ENCODE measurements around the gene ZMIZ2.

Gene ZMIZ2

DNA sequence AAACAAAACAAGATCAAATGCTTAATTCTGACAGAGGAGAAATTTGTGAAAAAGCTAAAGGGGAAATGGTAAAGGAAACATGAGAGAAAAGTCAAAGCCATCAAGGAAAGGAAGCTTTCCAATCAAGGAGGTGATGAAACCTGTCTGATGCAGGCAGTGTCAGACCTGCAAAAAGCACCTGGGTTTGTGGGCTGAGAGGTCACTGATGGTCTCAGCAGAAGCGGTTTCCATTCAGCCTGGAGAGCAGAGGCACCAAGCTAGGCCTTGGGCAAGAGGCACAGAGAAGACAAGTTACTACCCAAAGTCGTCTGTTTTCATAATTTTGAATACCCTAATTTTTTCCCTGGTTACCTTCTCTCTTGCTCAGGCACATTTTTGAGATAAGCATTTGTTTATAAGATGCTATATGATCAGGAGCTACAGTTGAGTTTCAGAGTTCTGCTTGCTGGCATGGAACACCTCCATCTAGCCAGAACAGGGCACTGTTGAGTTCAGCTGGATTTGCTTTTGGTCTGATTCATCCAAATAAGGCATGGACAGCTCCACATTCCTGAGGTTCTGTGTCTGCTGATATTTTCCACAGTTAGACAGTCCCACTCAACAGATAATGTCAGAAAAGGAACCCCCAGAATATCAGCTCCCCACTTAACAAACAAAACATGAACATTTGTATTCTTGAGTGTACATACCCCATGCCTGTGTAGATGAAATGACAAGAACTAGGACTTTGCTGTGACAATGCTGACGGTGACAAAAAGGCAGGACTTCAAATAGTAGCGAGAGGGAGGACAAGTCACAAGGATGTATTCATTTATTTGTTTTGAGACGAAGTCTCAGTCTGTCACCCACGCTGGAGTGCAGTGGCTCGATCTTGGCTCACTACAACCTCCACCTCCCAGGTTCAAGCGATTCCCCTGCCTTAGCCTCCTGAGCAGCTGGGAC, 42.9 kb downstream of the ZMIZ2 start:
- no peak overlapping the region for H3K27ac ChIP-seq (ENCODE audit: low read length)
- H3K9me3 ChIP-seq (ENCODE audit: insufficient read depth, low read length) = no peaks in the 10 kb centered on the region
- TF ChIP-seq, protein P1, sequence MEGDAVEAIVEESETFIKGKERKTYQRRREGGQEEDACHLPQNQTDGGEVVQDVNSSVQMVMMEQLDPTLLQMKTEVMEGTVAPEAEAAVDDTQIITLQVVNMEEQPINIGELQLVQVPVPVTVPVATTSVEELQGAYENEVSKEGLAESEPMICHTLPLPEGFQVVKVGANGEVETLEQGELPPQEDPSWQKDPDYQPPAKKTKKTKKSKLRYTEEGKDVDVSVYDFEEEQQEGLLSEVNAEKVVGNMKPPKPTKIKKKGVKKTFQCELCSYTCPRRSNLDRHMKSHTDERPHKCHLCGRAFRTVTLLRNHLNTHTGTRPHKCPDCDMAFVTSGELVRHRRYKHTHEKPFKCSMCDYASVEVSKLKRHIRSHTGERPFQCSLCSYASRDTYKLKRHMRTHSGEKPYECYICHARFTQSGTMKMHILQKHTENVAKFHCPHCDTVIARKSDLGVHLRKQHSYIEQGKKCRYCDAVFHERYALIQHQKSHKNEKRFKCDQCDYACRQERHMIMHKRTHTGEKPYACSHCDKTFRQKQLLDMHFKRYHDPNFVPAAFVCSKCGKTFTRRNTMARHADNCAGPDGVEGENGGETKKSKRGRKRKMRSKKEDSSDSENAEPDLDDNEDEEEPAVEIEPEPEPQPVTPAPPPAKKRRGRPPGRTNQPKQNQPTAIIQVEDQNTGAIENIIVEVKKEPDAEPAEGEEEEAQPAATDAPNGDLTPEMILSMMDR (IDR thresholded peaks at IDR 0.05; ENCODE audit: low read depth, low read length) = no peak
- TF ChIP-seq EZH2phosphoT487 (IDR thresholded peaks at IDR 0.05; ENCODE audit: low read depth) = no peak
- no peaks in the 10 kb centered on the region for H3K27me3 ChIP-seq (ENCODE audit: low read depth, low read length)
- H2AFZ ChIP-seq (ENCODE audit: low read depth, low read length) = no peak overlapping the region
- peaks cover 13% of the 10 kb centered on the region for H3K79me2 ChIP-seq (ENCODE audit: low read length)
- peaks cover 3% of the 10 kb centered on the region; the same call in 1 of the 2 replicates for H3K4me1 ChIP-seq (ENCODE audit: low read length)
- no peaks in the 10 kb centered on the region for H3K36me3 ChIP-seq (replicated peaks; ENCODE audit: low read depth, low read length)
- no peak overlapping the region for H3K9ac ChIP-seq (ENCODE audit: low read length)
- no peak overlapping the region for H3K4me2 ChIP-seq (ENCODE audit: low read length)
- no peak overlapping the region for H3K4me3 ChIP-seq (ENCODE audit: low read length)
- H4K20me1 ChIP-seq (ENCODE audit: insufficient read depth, low read length) = no peaks in the 10 kb centered on the region

DNA sequence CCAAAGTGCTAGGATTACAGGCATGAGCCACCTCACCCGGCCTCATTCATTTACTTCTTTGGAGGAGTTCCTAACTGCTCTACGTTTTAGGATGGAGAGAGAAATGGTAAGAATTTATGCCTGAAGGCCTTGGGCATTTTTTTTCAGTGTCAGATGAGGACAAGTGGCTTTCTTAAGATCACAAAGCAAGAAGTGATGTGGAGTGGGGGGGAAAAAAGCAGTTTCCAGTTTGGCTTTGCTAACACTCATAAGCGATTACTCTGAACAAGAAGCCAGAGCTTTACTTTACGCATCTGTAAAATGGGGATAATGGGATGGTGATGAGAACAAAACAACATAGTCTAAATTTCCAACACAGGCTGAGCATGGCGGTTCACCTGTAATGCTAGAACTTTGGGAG, 45.3 kb downstream of the ZMIZ2 start:
- Histone ChIP-seq H3K27me3 (ENCODE audit: low read depth, low read length) (no peaks in the 10 kb centered on the region), H3K4me2 (ENCODE audit: low read length) (no peak overlapping the region), H3K27ac (ENCODE audit: low read length) (no peak overlapping the region), H3K9ac (ENCODE audit: low read length) (no peak overlapping the region), H3K4me3 (ENCODE audit: low read length) (no peak overlapping the region), H4K20me1 (ENCODE audit: insufficient read depth, low read length) (peaks cover 16% of the 10 kb centered on the region), H3K79me2 (ENCODE audit: low read length) (peaks cover 37% of the 10 kb centered on the region), H2AFZ (ENCODE audit: low read depth, low read length) (no peak overlapping the region), H3K9me3 (ENCODE audit: insufficient read depth, low read length) (no peaks in the 10 kb centered on the region), H3K4me1 (ENCODE audit: low read length) (peaks cover 16% of the 10 kb centered on the region), H3K36me3 (replicated peaks; ENCODE audit: low read depth, low read length) (peaks cover 17% of the 10 kb centered on the region)
- TF ChIP-seq, protein P1 (IDR thresholded peaks at IDR 0.05; ENCODE audit: low read depth, low read length) = no peak
- no peak for TF ChIP-seq EZH2phosphoT487 (IDR thresholded peaks at IDR 0.05; ENCODE audit: low read depth)

DNA sequence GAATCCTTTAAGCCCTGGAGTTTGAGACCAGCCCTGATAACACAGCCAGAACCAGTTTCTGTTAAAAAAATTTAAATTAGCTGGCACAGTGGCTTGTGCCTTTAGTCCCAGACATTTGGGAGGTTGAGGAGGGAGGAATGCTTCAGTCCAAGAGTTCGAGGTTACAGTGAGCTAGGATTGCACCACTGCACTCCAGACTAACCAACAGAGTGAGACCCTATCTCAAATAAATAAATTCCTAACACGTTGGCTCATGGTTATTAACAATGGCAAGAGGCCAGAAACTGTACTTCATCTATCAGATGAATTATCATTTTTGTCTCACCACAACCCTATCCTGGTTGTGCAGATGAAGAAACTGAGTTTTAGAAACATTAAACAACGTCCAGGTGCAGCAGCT, 45.7 kb downstream of the ZMIZ2 start:
- Histone ChIP-seq H3K4me3 (ENCODE audit: low read length) (no peak overlapping the region), H3K4me2 (ENCODE audit: low read length) (no peak overlapping the region), H3K9me3 (ENCODE audit: insufficient read depth, low read length) (no peaks in the 10 kb centered on the region), H3K79me2 (ENCODE audit: low read length) (peaks cover 41% of the 10 kb centered on the region), H3K4me1 (ENCODE audit: low read length) (peaks cover 18% of the 10 kb centered on the region), H4K20me1 (ENCODE audit: insufficient read depth, low read length) (peaks cover 20% of the 10 kb centered on the region), H3K27me3 (ENCODE audit: low read depth, low read length) (no peaks in the 10 kb centered on the region), H3K9ac (ENCODE audit: low read length) (no peak overlapping the region), H3K27ac (ENCODE audit: low read length) (no peak overlapping the region), H3K36me3 (replicated peaks; ENCODE audit: low read depth, low read length) (peaks cover 20% of the 10 kb centered on the region), H2AFZ (ENCODE audit: low read depth, low read length) (no peak overlapping the region)
- TF ChIP-seq, protein P1 (IDR thresholded peaks at IDR 0.05; ENCODE audit: low read depth, low read length) = no peak
- no peak for TF ChIP-seq EZH2phosphoT487 (IDR thresholded peaks at IDR 0.05; ENCODE audit: low read depth)

DNA sequence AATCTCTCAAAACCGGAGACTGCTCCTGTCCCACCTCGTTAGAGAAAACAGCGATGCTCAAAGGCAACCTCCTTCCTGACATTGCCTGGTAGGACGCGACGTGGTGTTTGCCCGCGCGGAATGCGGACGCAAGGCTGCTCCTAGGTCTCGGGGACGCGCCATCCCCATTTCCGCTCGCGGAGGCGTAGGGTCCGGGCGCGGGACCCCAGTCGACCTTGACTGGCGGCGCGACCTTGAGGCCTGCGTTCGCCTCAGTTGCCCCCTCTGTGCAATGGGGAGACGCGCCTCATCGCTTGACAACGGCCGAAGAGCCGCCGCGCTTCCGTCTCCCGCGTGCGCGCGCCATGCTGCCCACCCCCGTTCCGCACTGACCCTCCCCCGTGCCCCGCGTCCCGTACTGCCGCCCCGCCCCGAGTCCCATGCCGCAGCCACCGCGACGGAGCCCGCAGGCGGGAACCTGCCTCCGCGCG, 47.4 kb downstream of the ZMIZ2 start:
- no peaks in the 10 kb centered on the region for H3K9me3 ChIP-seq (ENCODE audit: insufficient read depth, low read length)
- H3K9ac ChIP-seq (ENCODE audit: low read length) = peak overlapping the region; percentile 91
- H3K27me3 ChIP-seq (ENCODE audit: low read depth, low read length) = no peaks in the 10 kb centered on the region
- H3K4me2 ChIP-seq (ENCODE audit: low read length) = peak overlapping the region; percentile 78
- peak overlapping the region; percentile 69 for H2AFZ ChIP-seq (ENCODE audit: low read depth, low read length)
- peaks cover 34% of the 10 kb centered on the region for H4K20me1 ChIP-seq (ENCODE audit: insufficient read depth, low read length)
- peaks cover 54% of the 10 kb centered on the region for H3K79me2 ChIP-seq (ENCODE audit: low read length)
- H3K27ac ChIP-seq (ENCODE audit: low read length) = peak overlapping the region; percentile 87
- peak overlapping the region; percentile 95 for H3K4me3 ChIP-seq (ENCODE audit: low read length)
- peaks cover 18% of the 10 kb centered on the region for H3K4me1 ChIP-seq (ENCODE audit: low read length)
- TF ChIP-seq, protein P1 (IDR thresholded peaks at IDR 0.05; ENCODE audit: low read depth, low read length) = no peak
- no peak for TF ChIP-seq EZH2phosphoT487 (IDR thresholded peaks at IDR 0.05; ENCODE audit: low read depth)
- H3K36me3 ChIP-seq (replicated peaks; ENCODE audit: low read depth, low read length) = peaks cover 34% of the 10 kb centered on the region

Data from OCI-LY3 (cell line).